HG02588 (cell line): ENCODE data around the gene PODXL.

Source experiments
- ATAC-seq: cut with Tn5 transposase; IDR thresholded peaks from one replicate; pipeline ENCODE4 v1.9.1; 2021; ENCODE audit warnings: mild to moderate bottlenecking, moderate library complexity; ENCODE audit not compliant: unreplicated experiment

The PODXL gene

DNA sequence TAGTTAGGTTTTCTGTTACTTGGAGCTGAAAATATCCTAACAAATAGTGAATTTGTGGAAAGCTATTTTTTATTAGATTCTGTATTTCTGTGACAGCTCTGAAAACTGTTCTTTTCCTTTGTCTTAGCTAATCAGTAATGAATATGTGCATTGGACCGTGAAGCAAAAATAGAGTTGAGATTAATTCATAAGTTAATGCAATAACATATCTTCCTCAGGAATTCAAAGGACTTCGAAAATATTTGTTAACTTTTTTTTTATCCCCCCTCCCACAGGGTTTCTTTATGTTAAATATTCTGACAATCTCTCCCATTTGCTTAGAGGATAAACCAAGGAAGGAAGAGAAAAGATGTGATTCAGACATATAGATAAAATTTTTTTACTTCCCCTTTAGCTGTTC is 101.4 kb downstream of the PODXL start:
- no peak for ATAC-seq

DNA sequence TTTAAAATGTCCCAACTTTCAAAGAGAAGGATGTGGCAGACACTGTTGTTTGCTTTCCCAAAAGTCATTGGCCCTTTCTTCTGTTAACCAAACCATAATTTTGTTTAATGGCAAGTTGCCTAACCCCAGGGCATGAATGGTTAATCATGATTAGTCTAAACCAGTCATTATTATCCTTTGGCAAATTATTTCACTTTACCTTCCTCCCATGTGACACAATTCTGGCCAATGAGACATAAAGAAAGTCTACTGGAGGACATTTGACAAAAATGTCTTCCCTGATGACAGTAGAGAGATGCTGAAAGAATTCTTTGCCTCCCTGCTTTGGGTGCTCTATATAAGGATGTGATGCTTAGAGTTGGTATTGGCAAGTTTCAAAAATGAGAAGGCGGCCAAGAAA is 101.9 kb downstream of the PODXL start:
- ATAC-seq, result no peak
